Vagina (tissue), 2 donors: ENCODE measurements around the gene PABPC1L.

Experiments
- CTCF ChIP-seq, 3 experiments: fragments of 450-650 bp in 2 of 3; fragments of 200-600 bp in 1 of 3; sonication (generic) in 1 of 3; IDR thresholded peaks; one replicate each; pipeline ENCODE4 v1.5.1; 2017 to 2019; ENCODE audit warnings: antibody characterized with exemption in 3 of 3, mild to moderate bottlenecking in 2 of 3, moderate library complexity in 2 of 3
- POLR2A ChIP-seq, 2 donors: fragments of 450-650 bp; IDR thresholded peaks; one replicate each; pipeline ENCODE4 v1.6.1; 2017; ENCODE audit warnings: antibody characterized with exemption in 2 of 2, mild to moderate bottlenecking in 2 of 2, moderate library complexity in 2 of 2
- POLR2AphosphoS5 ChIP-seq, 2 donors: sonication (generic); formaldehyde crosslinking; IDR thresholded peaks; one replicate each; pipeline ENCODE4 v1.9.0; 2017; ENCODE audit warnings: antibody characterized with exemption in 2 of 2, mild to moderate bottlenecking in 2 of 2, low read depth in 1 of 2; ENCODE audit not compliant: insufficient read depth in 1 of 2

- TF ChIP-seq CTCF (IDR thresholded peaks at IDR 0.05) (no peak), POLR2A (IDR thresholded peaks at IDR 0.05) (no peak), POLR2AphosphoS5 (IDR thresholded peaks at IDR 0.05; ENCODE audit: insufficient read depth in 1 of 2, low read depth in 1 of 2) (no peak)
Observed at GRCh38 chr20:44976698-44977097, 66.8 kb downstream of the PABPC1L start.
